ENCODE results near the gene OR51I2.

Gene OR51I2

GRCh38 chr11:5488798-5489399 is 39.8 kb downstream of the OR51I2 start:
- TF ChIP-seq CTCF (IDR thresholded peaks at IDR 0.05), result no peak
- TF ChIP-seq ZFX (IDR thresholded peaks at IDR 0.05; ENCODE audit: borderline replicate concordance), result no peak
- H3K27ac ChIP-seq, result no peak overlapping the region

GRCh38 chr11:5489576-5490357 is 40.6 kb downstream of the OR51I2 start:
- H3K27ac ChIP-seq, result no peak overlapping the region
- TF ChIP-seq CTCF (IDR thresholded peaks at IDR 0.05), result no peak
- TF ChIP-seq ZFX (IDR thresholded peaks at IDR 0.05; ENCODE audit: borderline replicate concordance), result no peak

GRCh38 chr11:5499671-5500070 is 50.5 kb downstream of the OR51I2 start:
- TF ChIP-seq ZFX (IDR thresholded peaks at IDR 0.05; ENCODE audit: borderline replicate concordance) (no peak), CTCF (IDR thresholded peaks at IDR 0.05) (no peak)
- no peak overlapping the region for H3K27ac ChIP-seq

GRCh38 chr11:5500393-5500801 is 51.3 kb downstream of the OR51I2 start:
- H3K27ac ChIP-seq, result no peak overlapping the region

GRCh38 chr11:5504403-5504921 is 55.3 kb downstream of the OR51I2 start:
- no peak for TF ChIP-seq ZFX (IDR thresholded peaks at IDR 0.05; ENCODE audit: borderline replicate concordance)
- TF ChIP-seq CTCF (IDR thresholded peaks at IDR 0.05), result no peak

More at GRCh38 chr11:5500393-5500801, 51.3 kb downstream of the OR51I2 start:
- TF ChIP-seq CTCF (IDR thresholded peaks at IDR 0.05) (no peak), ZFX (IDR thresholded peaks at IDR 0.05; ENCODE audit: borderline replicate concordance) (no peak)

GRCh38 chr11:5505363-5506048 is 56.4 kb downstream of the OR51I2 start:
- H3K27ac ChIP-seq, result no peak overlapping the region
- no peak for TF ChIP-seq ZFX (IDR thresholded peaks at IDR 0.05; ENCODE audit: borderline replicate concordance)
- no peak for TF ChIP-seq CTCF (IDR thresholded peaks at IDR 0.05)

More at GRCh38 chr11:5504403-5504921, 55.3 kb downstream of the OR51I2 start:
- no peak overlapping the region for H3K27ac ChIP-seq

Data from 22Rv1 (cell line).